RWPE2 (cell line): ENCODE results near the gene PPP1R13B.

Experiments
- ATAC-seq: fragments of 200-7000 bp; cut with Tn5 transposase; 3 replicates; pipeline ENCODE4 v1.9.1; 2021; ENCODE audit warnings: low read depth
- DNase-seq: peaks from one replicate; pipeline ENCODE4 v3.0.0-alpha.2; 2020; ENCODE audit warnings: low spot score
- H3K27ac ChIP-seq: fragments of 450-650 bp; 2 replicates; pipeline ENCODE4 v1.5.1; 2017; ENCODE audit warnings: mild to moderate bottlenecking; ENCODE audit not compliant: poor library complexity, severe bottlenecking
- H3K27me3 ChIP-seq: fragments of 250-450 bp; sonication (Bioruptor Pico); 2 replicates; pipeline ENCODE4 v1.5.1; 2021; ENCODE audit warnings: mild to moderate bottlenecking, moderate library complexity; ENCODE audit not compliant: insufficient read depth, poor library complexity, severe bottlenecking
- H3K36me3 ChIP-seq: fragments of 250-450 bp; sonication (Bioruptor Pico); 2 replicates; pipeline ENCODE4 v1.5.1; 2020; ENCODE audit warnings: low read depth, mild to moderate bottlenecking, moderate library complexity
- H3K4me1 ChIP-seq: fragments of 250-450 bp; sonication (Bioruptor Pico); 2 replicates; pipeline ENCODE4 v1.5.1; 2021; ENCODE audit warnings: mild to moderate bottlenecking, moderate library complexity; ENCODE audit not compliant: insufficient read depth, poor library complexity, severe bottlenecking
- H3K4me3 ChIP-seq: fragments of 250-450 bp; sonication (Bioruptor Pico); 2 replicates; pipeline ENCODE4 v1.5.1; 2021; ENCODE audit warnings: mild to moderate bottlenecking, moderate library complexity; ENCODE audit not compliant: severe bottlenecking
- H3K9me3 ChIP-seq: fragments of 250-450 bp; sonication (Bioruptor Pico); 2 replicates; pipeline ENCODE4 v1.5.1; 2021; ENCODE audit warnings: mild to moderate bottlenecking, moderate library complexity; ENCODE audit not compliant: severe bottlenecking
- TF ChIP-seq, protein P1 (sequence below): fragments of 450-650 bp; IDR thresholded peaks from one replicate; pipeline ENCODE4 v1.5.1; 2017; ENCODE audit warnings: mild to moderate bottlenecking, moderate library complexity; ENCODE audit not compliant: poor library complexity, severe bottlenecking

The PPP1R13B gene

DNA sequence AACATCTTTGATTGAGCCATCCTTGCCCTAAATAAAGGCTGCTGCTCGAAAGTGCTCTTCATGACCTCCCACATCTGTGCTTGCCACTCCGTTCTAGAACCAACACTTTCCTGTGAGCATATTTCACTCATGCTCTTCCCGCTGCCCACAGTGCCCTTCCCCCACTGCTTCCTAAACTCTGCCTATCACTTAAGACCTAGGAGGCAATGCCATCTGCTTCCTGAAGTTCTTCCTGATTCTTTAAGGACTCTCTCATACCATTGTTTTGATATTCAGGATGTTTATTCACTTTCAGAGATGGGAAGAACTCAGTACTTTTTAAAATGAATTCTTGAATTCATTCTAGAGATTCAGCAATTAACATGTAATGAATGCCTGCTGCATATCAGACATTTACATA lies 81.8 kb downstream of the PPP1R13B start:
- Histone ChIP-seq H3K4me1 (no peaks in the 10 kb centered on the region), H3K36me3 (peaks cover 9% of the 10 kb centered on the region), H3K9me3 (no peaks in the 10 kb centered on the region), H3K4me3 (no peak overlapping the region), H3K27me3 (no peaks in the 10 kb centered on the region), H3K27ac (no peak overlapping the region)
- no peak for DNase-seq
- no peak for ATAC-seq
- TF ChIP-seq, protein P1, sequence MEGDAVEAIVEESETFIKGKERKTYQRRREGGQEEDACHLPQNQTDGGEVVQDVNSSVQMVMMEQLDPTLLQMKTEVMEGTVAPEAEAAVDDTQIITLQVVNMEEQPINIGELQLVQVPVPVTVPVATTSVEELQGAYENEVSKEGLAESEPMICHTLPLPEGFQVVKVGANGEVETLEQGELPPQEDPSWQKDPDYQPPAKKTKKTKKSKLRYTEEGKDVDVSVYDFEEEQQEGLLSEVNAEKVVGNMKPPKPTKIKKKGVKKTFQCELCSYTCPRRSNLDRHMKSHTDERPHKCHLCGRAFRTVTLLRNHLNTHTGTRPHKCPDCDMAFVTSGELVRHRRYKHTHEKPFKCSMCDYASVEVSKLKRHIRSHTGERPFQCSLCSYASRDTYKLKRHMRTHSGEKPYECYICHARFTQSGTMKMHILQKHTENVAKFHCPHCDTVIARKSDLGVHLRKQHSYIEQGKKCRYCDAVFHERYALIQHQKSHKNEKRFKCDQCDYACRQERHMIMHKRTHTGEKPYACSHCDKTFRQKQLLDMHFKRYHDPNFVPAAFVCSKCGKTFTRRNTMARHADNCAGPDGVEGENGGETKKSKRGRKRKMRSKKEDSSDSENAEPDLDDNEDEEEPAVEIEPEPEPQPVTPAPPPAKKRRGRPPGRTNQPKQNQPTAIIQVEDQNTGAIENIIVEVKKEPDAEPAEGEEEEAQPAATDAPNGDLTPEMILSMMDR: no peak

DNA sequence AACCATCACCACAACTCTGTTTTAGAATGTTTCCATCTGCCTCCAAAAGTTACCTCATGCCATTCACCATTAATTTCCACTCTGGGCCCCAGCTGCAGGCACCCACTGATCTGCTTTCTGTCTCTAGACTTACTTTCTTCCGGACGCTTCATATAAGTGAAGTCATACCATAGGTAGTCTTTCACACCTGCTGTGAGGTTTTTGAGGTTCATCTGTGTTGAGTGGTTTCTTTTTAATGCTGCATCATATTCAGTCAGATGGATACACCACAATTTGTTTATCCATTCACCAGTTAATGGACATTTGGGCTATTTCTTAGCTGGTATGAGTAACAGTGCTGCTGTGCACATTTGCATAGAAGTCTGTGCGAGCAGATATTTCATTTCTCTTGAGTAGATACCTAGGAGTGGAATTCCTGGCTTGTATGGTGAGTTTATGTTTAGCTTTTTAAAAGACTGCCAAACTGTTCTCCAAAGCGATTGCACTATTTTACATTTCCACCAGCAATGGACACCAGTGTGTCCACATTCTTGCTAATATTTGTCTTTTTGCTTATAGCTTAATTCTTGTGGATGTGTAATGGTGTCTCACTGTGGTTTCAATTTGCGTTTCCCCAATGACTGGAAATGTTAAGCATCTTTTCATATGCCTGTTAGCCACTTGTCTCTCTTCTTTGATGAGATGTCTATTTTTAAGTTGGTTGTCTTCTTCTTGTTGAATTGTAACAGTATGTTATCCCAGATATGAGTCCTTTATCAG lies 83.5 kb downstream of the PPP1R13B start:
- DNase-seq (no peak), ATAC-seq (no peak)
- no peaks in the 10 kb centered on the region for H3K4me1 ChIP-seq
- no peak overlapping the region for H3K27ac ChIP-seq
- no peak overlapping the region for H3K4me3 ChIP-seq
- no peaks in the 10 kb centered on the region for H3K9me3 ChIP-seq
- no peaks in the 10 kb centered on the region for H3K27me3 ChIP-seq
- H3K36me3 ChIP-seq: peaks cover 9% of the 10 kb centered on the region
- TF ChIP-seq, protein P1: no peak

DNA sequence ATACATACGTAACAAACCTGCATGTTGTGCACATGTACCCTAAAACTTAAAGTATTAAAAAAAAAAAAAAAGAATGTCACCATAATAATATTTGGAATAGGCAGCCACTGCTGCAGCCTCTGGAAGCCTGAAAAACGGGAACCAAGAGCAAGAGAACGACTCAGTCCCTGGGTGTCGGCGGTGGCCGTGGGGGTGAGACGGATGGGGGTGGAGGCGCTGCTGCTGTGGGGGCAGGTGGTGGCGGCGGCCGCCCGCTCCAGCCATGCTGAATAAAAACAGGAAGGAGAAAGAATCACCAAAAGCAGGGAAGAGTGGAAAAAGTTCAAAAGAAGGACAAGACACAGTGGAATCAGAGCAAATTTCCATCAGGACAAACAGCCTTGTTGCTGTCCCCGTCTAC lies 84.8 kb downstream of the PPP1R13B start:
- TF ChIP-seq, protein P1: no peak
- Histone ChIP-seq H3K27me3 (no peaks in the 10 kb centered on the region), H3K27ac (no peak overlapping the region), H3K4me3 (no peak overlapping the region), H3K9me3 (no peaks in the 10 kb centered on the region), H3K36me3 (peaks cover 9% of the 10 kb centered on the region), H3K4me1 (no peaks in the 10 kb centered on the region)
- no peak for DNase-seq
- ATAC-seq: no peak

DNA sequence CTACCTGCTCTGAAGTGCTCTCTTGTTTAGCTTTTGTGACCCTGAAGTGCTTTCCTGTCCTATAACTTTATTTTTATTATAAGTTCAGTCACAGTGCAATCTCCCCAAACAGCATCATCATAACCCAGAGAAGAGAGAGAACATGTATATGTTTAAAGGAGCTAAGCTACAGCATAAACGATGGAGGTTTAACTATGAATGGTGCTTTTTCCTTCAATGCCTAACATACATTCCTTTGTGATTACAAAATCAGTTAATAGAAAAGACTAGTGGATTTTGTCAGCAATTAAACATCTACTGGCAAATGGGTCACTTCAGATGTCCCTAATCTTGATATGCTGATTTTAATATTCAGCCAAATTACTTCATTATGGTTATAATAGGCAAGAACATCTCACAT lies 85.3 kb downstream of the PPP1R13B start:
- TF ChIP-seq, protein P1: no peak
- Histone ChIP-seq H3K4me1 (no peaks in the 10 kb centered on the region), H3K36me3 (peaks cover 9% of the 10 kb centered on the region), H3K9me3 (no peaks in the 10 kb centered on the region), H3K27ac (no peak overlapping the region), H3K27me3 (no peaks in the 10 kb centered on the region), H3K4me3 (no peak overlapping the region)
- no peak for ATAC-seq
- DNase-seq: no peak

DNA sequence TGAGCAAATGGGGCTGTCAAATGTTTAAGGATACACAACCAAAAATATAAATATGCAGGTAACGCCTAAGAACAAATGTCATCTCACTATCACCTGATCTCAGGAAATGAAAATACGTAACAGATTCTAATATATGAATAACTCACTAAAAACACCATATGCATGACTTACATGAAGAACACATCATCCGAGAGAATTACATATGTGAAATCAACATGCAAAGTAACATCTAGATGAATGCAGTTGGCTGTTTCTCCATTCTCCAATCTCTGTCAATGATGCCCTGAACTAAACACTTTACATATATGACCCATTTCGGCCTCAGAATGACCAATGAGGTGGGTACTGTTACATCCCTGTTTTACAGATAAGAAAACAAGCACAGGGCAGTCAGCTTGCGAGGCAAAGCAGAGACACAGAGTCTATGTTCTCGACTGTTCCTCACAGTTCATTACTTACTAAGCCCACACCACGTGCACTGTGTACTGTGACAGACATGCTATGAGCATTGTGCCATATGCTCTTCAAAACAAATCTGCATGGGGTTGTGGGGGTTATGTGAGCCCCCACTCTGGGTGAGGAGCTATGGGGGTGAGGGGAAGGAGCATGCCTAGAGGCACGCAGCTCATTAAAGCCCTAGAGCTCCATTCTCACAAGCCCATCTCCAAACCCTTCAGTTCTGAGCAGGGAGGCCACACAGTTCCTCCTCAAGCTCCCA lies 89.2 kb downstream of the PPP1R13B start:
- Histone ChIP-seq H3K27ac (no peak overlapping the region), H3K4me3 (no peak overlapping the region), H3K9me3 (no peaks in the 10 kb centered on the region), H3K27me3 (no peaks in the 10 kb centered on the region), H3K4me1 (no peaks in the 10 kb centered on the region), H3K36me3 (0 out of 2 replicates have a peak, but pooled peaks cover 5% of the 10 kb centered on the region)
- TF ChIP-seq, protein P1: no peak
- no peak for DNase-seq
- no peak for ATAC-seq
